Measurements from ENCODE around the gene DDX50. TPM values are rescaled to one million over a fixed set of nuclear protein-coding genes. Genes with fewer than 3 reads are reported as not detected.
"Not testable (repeated sequence)": the region's sequence is repeated elsewhere in the genome, so short reads cannot be mapped to it uniquely, and the experiment has no call there.

Gene DDX50
- total RNA-seq, 2 donors from 2014 or later = 22.2 to 25.5 TPM

DNA sequence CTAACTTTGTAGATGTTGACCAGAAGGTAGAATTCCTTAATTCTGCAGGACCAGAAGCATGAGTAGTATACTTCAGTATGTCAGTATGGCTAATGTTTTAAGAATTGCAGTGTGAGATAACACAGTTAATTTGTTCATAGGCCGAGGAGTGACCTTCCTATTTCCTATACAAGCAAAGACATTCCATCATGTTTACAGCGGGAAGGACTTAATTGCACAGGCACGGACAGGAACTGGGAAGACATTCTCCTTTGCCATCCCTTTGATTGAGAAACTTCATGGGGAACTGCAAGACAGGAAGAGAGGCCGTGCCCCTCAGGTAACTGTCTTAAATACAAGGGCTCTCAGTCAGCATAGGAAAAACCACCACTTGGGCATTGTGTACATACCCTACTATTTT is 62.0 kb downstream of the DDX50 start:
- DNase-seq (no peak), ATAC-seq (no peak)
- intact Hi-C loops (cut with DNase I) = no loop called here

DNA sequence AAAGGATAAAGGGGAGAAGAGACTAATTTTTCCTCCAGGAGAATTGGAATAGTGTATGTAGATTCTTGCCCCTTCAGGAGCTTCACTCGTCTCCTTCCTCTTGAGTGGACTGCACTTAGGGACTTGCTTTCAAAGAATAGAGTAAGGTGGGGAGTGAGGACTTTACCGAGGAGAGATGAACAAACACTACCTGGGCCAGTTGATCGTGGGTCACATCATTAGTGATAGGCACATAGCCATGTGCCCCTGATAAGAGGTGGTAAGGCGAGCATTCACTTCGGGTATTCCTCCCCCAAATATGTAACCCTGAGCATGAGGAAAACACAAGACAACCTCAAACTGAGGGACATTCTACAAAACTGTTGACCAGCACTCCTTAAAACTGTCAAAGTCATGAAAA is 72.9 kb downstream of the DDX50 start:
- ATAC-seq = no peak
- DNase-seq = no peak
- intact Hi-C loops (cut with DNase I) = no loop called here

DNA sequence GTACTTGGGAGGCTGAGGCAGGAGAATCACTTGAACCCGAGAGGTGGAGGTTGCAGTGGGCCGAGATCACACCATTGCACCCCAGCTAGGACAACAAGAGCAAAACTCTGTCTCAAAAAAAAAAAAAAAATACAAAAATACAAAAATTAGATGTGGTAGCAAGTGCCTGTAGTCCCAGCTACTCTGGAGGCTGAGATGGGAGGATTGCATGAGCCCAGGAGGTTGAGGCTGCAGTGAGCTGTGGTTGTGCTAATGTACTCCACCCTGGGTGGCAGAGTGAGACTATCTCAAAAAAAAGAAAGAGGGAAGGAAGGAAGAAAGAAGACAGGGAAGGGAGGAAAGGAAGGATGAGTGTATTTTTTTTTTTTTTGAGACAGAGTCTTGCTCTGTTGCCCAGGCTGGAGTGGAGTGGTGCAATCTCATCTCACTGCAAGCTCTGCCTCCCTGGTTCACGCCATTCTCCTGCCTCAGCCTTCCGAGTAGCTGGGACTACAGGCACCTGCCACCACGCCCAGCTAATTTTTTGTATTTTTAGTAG is 74.9 kb downstream of the DDX50 start:
- DNase-seq; intact Hi-C loops (cut with DNase I); ATAC-seq: not testable (repeated sequence)

DNA sequence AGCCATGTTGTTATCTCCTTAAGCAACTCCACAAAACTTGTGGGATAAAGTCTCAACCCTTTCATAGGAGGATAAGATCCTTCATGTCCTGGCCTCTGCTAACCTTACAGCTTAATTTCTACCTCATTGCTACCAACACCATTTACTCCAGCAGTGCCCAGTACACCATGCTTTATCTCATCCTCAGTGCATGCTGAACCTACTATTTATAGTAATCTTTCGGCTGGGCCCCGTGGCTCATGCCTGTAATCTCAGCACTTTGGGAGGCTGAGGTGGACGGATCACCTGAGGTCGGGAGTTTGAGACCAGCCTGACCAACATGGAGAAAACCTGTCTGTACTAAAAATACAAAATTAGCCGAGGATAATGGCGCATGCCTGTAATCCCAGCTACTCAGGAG is 78.6 kb downstream of the DDX50 start:
- DNase-seq; ATAC-seq; intact Hi-C loops (cut with DNase I): not testable (repeated sequence)

DNA sequence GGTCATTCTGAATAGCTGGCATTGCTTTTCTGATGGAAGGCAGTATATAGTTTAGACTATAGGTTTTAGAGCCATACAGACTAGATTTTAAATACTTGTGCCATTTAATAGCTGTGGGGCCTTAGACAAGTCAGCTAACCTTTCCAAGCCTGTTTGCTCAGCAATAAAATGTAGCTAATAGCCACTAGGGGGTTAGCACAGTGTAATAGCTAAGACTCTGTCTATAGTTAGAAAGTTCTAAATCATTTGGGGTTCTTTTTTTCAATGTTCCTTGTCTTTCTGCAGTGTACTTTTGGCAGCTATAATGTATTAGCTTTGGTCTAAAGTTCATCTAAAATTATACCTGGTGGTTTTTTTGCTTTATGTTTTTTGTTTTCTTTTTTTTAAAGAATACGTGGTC is 80.0 kb downstream of the DDX50 start:
- ATAC-seq (no peak), DNase-seq (no peak)
- intact Hi-C loops (cut with DNase I) = no loop called here

DNA sequence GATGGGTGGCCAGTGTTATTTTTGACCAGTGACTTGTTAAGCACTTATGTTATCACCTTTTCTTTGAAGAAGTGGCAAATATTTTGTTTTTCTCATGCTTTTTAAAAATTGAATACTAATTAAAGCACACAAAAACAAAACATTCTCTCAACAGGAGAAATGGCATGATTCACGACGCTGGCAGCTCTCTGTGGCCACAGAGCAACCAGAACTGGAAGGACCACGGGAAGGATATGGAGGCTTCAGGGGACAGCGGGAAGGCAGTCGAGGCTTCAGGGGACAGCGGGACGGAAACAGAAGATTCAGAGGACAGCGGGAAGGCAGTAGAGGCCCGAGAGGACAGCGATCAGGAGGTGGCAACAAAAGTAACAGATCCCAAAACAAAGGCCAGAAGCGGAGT is 81.3 kb downstream of the DDX50 start:
- DNase-seq (no peak), ATAC-seq (no peak)
- intact Hi-C loops (cut with DNase I) = no loop called here

DNA sequence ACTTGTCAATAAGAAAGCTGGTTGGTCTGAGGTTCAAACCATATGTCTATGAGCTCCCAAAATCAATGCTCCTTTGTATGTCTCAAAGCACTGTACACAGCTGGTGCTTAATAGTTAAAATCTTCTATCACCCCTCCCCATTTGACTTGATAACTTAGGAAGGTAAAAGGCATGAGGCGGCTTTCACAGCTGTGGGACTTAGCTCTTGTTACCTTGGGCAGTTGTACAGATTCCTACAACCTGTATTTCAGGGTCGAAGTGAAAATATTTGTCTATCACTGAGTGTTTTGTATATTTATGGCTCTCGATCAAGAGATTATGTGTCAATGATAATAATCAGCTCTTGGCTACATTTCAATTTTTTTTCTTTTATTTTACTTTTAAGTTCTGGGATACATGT is 86.5 kb downstream of the DDX50 start:
- ATAC-seq = no peak
- no peak for DNase-seq
- intact Hi-C loops (cut with DNase I) = no loop called here

DNA sequence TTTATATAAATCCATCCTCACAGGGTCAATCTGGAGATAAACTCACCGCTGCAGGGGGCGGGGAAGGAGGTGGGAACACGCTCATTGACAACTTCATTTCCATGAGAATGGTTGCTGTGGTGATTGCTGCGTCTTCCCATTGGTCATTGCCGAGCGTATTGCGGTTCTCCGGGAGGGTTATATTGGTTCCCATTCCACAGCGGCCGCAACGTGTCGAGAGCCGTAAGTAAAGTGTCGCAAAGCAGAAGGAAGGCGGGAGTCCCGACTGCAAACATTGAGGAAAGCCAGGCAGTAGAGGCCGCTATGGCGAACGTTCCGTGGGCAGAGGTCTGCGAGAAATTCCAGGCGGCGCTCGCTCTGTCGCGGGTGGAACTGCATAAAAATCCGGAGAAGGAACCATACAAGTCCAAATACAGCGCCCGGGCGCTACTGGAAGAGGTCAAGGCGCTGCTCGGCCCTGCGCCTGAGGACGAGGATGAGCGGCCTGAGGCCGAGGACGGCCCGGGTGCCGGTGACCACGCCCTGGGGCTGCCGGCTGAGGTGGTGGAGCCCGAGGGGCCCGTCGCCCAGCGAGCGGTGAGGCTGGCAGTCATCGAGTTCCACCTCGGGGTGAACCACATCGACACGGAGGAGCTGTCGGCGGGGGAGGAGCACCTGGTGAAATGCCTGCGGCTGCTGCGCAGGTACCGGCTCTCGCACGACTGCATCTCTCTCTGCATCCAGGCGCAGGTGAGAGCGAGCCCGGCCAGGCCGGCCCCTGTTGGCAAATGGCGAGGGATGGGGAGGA is 87.6 kb downstream of the DDX50 start, which contains the start of gene KIFBP:
KIFBP (plus strand) TSS at position 274 of the 787 bp plus-strand sequence; CDS start at position 304, 30 bp downstream.
- DNase-seq (peak; percentile 94), ATAC-seq (peak; percentile 96 to 97)
- intact Hi-C loops (cut with DNase I) = no loop called here

DNA sequence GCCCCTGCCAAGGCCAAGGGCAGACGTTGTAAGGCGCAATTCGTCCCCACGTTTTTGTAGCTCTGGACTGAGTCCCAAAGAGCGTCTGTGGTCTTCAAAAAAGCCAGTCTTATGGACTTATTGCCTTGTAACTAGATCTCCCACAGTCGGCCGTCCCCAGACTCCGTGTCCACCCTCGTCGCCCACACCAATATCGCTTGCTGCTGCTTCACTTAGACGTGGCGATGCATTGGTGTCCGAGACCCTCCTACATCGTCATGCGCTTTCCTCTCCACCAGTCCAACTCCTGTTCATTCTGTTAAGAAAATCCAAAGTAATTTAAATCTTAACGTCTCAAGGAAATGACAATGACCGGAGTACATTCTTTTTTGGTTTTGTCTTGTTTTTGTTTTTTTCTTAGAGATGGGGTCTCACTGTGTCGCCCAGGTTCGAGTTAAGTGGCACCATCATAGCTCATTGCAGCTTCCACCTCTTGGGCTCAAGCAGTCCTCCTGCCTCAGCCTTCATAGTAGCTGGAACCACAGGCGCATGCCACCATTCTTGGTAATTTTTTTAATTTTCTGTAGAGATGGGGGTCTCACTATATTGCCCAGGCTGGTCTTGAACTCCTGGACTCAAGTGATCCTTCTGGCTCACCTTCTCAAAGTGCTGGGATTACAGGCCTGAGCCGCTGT is 88.3 kb downstream of the DDX50 start:
- intact Hi-C loops (cut with DNase I) = no loop called here
- no peak for DNase-seq
- peak in 1 of 2 donors; percentile 6 for ATAC-seq

DNA sequence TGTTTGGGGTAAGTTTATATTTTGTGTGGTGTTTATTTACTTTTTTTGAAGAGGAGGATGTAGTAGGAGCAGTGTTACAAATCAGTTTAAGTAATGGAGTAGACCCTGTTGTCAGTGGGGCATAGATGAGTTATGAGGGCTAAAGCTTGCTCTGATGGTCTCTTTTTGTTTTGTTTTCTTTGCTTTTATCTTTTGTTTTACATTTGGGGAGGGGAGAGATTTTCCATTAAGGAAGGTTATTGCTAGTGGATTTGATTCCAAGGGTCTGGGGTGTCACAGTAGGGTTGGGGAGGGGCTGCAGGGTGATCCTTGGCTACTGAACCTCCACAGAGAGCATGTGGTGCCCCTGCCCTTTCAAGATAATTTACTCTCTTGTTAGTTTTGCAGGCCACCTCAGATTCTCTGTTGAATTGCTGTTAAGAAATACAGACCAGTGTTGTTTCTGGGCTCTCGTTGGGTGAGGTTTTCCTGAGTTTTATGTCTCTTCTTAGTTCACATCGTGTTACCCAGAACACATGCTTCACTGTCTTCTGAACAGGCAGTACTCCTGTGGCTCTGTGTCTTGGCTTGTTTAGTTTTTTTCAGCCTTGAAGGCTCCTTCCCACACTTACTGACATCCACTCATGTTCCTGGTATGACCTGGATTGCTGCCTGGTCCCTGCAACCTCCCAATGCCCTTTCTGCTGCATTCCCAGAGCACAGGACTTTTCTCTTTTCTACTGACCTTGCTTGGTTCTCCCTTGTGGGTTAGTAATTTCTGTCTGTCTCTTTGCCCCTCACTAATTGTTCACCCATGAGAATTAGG is 91.7 kb downstream of the DDX50 start:
- intact Hi-C loops (cut with DNase I) = no loop called here
- DNase-seq (peak; percentile 34), ATAC-seq (peak; percentile 14 to 33)

Other genes with a start within 250 kb of the DDX50 start
- 10 to 100 TPM; 26.0 to 30.5 TPM for gene CCAR1, start 180.1 kb upstream of the DDX50 start, total RNA-seq
- 1 to 10 TPM in 1 of 2 donors, under 1 TPM in 1; 0.68 to 1.9 TPM for gene STOX1, start 73.8 kb upstream of the DDX50 start, total RNA-seq
- gene DDX21, start 54.9 kb downstream of the DDX50 start, total RNA-seq = 10 to 100 TPM; 18.6 to 59.3 TPM
- 10 to 100 TPM; 33.7 to 36.1 TPM for gene KIFBP, start 87.5 kb downstream of the DDX50 start, total RNA-seq
- 100 to 1,000 TPM in 1 of 2 donors, 10 to 100 TPM in 1; 89.7 to 121 TPM for gene SRGN, start 186.8 kb downstream of the DDX50 start, total RNA-seq
- 10 to 100 TPM; 33.2 to 35.7 TPM for gene VPS26A, start 222.9 kb downstream of the DDX50 start, total RNA-seq

Measured in left cardiac atrium (tissue), 4 donors.